AG08396 (cell line): ENCODE results near the gene ZNF518A.
A peak's percentile ranks its signal among the peaks of the same experiment; 100 is the strongest.
"Not testable (repeated sequence)": the region's sequence is repeated elsewhere in the genome, so short reads cannot be mapped to it uniquely, and the experiment has no call there.

ENCODE experiments used
- DNase-seq: peaks from one replicate; pipeline ENCODE4 v3.0.0; 2012; ENCODE audit warnings: low spot score, mixed read lengths

The ZNF518A gene

DNA sequence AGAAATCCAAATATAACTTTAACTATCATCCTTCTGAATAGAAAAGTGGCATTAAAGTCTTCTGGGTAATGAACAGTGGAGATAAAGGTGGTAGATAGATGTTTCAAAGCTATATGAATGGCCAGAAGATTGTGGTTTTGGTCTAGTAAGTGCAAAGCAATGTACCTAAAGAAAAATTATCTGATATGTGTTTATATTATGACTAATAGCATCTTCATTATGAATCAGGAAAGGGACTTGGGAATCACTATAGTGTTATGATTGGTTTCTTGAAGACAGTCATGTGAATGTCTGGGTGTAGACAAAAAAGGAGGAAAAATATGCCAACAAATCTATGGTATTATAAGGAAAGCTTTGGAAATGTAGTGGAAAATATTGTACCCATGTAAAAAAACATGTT, 3.0 kb downstream of the ZNF518A start:
- peak; percentile 46 for DNase-seq

DNA sequence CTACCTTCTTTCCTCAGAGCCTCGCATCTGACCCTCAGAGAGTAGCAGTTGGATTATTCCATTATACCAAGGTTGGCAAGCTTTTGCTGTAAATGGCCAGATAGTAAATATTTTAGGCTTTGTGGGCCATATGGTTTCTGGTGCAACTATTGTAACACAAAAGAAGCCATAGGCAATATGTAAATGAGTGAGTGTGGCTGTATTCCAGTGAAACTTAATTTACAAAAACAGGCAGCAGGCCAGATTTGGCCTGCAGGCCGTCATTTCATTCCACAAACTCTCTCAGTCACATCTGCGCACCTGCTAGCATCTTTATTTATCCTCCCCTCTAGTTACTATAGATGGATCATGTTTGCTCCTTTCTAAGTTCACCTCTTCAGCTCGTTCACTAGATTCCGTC, 6.7 kb downstream of the ZNF518A start:
- no peak for DNase-seq

DNA sequence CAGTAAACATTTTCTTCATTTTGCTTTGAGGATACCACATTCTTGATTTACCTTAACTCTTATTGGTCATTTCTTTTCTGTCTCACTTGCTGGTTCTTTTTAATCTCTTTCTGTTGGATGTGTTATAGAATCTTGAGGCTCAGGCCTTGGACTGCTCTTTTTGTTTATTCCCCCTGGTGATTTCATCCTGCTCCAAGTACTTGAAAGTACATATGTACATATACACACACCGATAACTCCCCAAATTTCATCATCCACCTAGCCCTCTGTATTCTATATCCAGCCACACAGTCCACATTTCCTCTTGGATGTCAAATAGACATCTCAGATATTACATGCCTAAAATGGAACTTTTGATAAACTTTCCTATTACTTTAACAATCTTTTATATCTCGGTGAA, 7.5 kb downstream of the ZNF518A start:
- DNase-seq = no peak

- DNase-seq = no peak
These were observed 8.0 kb downstream of the ZNF518A start for GRCh38 chr10:96138102-96138501.

DNA sequence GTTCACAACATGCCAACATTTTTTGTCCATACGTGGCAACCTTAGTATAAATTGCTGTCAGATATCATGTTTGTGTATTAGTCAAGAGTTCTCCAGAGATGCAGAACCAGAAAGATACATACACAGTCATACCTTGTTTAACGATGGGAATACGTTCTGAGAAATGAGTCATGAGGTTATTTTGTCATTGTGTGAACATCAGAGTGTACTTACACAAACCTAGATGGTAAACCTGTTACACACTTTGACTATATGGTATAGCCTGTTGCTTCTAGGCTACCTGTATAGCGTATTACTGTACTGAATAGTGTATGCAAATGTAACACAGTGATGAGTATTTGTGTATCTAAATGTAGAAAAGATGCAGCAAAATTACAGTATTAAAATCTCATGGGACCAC, 22.3 kb downstream of the ZNF518A start:
- no peak for DNase-seq

DNA sequence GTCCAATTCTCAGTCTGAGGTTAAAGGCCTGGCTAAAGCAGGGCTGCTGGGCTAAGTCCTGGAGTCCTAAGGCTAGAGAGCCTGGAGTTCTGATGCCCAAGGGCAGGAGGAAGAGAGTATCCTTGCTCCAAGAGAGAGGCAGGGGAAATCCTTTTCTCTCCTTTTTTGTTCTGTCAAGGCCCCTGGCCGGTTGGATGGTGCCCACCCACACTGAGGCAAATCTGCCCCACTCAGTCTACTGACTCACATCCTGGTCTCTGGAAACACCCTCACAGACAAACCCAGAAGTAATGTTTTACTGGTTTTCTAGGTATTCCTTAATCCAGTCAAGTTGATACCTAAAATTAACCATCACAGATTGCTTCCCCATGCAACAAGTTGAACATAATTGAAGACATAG, 23.0 kb downstream of the ZNF518A start:
- DNase-seq = no peak

DNA sequence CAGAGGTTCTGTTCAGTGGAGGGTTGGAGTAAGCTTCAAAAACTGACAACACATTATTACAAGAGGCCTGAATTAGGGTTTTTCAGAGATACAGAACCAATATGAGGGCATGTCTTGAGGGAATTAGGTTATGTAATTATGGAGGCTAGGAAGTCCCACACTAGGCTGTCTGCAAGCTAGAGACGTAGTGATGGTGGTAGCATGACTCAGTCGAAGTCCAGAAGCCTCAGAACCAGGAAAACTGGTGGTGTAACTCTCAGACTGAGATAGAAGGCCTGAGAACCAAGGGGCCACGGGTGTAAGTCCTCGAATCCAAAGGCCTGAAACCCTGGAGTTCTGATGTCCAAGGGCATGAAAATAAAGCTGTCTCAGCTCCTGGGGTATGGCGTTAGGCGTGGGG, 35.6 kb downstream of the ZNF518A start:
- no peak for DNase-seq

DNA sequence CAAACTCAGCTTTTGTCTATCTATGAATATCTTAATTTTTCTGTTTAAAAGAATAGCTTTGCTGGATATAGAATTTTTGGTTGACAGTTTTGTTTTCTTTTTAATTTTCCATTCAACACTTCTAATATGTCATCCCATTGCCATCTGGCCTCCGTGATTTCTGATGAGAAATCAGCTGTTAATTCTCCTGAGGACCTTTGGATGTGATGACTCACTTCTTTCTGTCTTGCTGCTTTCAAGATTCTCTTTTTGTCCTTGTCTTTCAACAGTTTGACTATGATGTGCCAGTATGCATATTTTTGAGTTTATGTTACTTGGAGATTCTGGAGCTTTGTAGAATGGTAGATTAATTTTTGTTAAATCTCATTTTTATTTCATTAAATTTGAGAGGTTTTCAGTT, 38.4 kb downstream of the ZNF518A start:
- no peak for DNase-seq

GRCh38 chr10:96170230-96170629, 40.1 kb downstream of the ZNF518A start:
- DNase-seq = no peak

GRCh38 chr10:96172666-96173065, 42.6 kb downstream of the ZNF518A start:
- DNase-seq = no peak

DNA sequence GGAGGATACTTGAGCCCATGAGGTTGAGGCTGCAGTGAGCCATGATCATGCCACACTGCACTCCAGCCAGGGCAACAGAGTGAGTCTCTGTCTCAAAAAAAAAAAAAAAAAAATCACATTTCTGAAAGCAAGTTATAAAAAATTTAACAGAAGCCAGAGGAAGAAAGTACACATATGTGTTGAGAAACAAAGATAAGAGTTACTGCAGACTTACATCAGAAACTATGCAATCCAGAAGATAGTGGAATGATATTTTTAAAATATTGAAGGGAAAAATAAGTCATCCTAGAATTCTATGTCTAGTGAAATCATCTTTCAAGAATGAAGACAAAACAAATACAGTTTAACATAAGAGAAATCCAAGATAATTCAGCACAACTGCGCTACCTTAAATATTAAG, 46.9 kb downstream of the ZNF518A start:
- no peak for DNase-seq

DNA sequence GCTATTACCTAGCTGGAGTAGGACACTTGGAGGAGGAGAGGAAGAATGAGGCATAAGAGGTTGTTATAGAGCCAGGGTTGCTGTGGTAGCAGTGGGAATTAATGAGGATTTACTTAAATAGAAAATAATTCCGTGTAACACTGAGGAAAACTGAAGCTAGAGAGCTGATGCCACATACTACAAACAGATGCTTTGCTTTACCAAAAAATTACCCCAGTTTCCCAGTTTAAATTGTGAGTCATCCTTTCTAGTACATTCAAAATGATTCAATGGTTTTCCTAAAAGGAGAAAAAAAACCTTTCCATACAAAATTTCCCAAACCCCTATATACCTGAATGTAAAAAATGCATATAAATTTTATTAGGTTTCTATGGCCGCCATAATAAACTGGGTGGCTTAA, 58.3 kb downstream of the ZNF518A start:
- no peak for DNase-seq

DNA sequence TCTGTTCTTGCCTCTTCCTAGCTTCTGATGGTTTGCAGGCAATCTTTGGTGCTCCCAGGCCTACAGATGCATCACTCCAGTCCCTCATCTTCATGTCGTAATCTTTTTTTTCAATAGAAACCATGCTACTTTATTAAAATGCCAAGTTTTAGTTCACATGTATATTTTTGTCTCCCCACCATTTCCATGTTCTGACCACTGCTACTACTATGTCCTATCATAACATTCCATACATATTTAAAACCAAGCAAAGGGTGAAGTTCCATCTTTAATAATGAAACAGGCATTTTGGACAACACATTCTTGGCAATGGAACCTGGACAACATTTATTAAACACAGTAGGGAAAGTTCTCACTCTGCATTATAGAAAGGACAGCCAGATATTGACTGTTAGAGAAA, 58.8 kb downstream of the ZNF518A start:
- no peak for DNase-seq

GRCh38 chr10:96189505-96189904, 59.4 kb downstream of the ZNF518A start:
- not testable (repeated sequence) for DNase-seq

GRCh38 chr10:96201525-96201924, 71.4 kb downstream of the ZNF518A start:
- DNase-seq = no peak

GRCh38 chr10:96205580-96205979, 75.5 kb downstream of the ZNF518A start:
- DNase-seq = no peak

DNA sequence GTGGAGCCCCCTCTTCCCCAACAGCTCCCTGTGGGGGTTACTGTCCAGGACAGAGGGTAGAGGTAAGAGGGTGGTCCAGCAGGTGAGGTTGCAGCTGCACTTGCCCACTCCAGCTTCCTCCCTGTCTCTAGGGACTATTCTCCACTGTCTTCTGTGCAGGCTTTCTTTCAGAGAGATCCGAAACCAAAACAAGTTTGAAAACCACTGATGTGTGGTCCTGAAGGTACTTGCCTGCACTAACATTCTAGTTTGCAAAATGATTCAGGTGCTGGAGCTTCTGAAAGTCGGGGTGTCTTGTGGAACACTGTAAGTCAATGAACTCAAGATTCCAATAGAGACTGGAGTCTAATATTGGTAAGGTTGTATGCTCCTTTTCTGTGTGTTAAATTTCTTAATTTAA, 78.2 kb downstream of the ZNF518A start:
- DNase-seq = no peak

GRCh38 chr10:96208946-96209345, 78.8 kb downstream of the ZNF518A start:
- DNase-seq = no peak

GRCh38 chr10:96211764-96212163, 81.7 kb downstream of the ZNF518A start:
- no peak for DNase-seq

GRCh38 chr10:96212911-96213310, 82.8 kb downstream of the ZNF518A start:
- DNase-seq = no peak
